GM21526 (cell line): ENCODE results near the gene IFRD1.
"Not testable (repeated sequence)": the region's sequence is repeated elsewhere in the genome, so short reads cannot be mapped to it uniquely, and the experiment has no call there.

Source experiments
- ATAC-seq: cut with Tn5 transposase; IDR thresholded peaks from one replicate; pipeline ENCODE4 v1.9.1; 2021; ENCODE audit warnings: moderate library complexity; ENCODE audit not compliant: unreplicated experiment, low FRiP score

IFRD1 gene

GRCh38 chr7:112439476-112439875 is 10.8 kb upstream of the IFRD1 start:
- no peak for ATAC-seq

GRCh38 chr7:112442210-112442609 is 8.1 kb upstream of the IFRD1 start:
- no peak for ATAC-seq

- no peak for ATAC-seq
These were observed 5.8 kb upstream of the IFRD1 start for GRCh38 chr7:112444505-112444904.

- no peak for ATAC-seq
These were observed 3.8 kb upstream of the IFRD1 start for GRCh38 chr7:112446431-112446830.

GRCh38 chr7:112447406-112447805 is 2.9 kb upstream of the IFRD1 start:
- ATAC-seq = no peak

- ATAC-seq = no peak
These were observed 1.9 kb upstream of the IFRD1 start for GRCh38 chr7:112448381-112448780.

DNA sequence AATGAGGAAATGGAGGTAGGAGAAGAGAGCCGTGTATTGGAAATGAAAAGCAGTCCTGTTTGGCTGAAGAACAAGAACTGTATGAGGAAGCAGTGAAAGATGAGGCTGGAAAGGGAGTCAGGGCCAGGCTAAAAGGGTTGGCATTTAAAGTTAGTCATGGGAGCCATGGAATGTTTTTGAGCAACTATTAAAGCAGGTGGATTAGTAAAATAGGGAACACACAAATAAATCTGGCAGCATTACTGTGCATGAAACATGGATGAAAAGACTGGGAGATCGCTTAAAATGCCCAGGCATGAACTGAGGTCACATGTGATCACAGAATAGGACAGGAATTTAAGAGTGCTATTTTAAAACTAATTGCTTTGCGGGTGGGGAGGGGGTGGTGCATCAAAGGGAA is 1.4 kb upstream of the IFRD1 start:
- no peak for ATAC-seq

- ATAC-seq = no peak
These were observed 907 bp upstream of the IFRD1 start for GRCh38 chr7:112449353-112449752.

- peak; percentile 85 for ATAC-seq
These were observed 824 bp downstream of the IFRD1 start for GRCh38 chr7:112450807-112451761.

DNA sequence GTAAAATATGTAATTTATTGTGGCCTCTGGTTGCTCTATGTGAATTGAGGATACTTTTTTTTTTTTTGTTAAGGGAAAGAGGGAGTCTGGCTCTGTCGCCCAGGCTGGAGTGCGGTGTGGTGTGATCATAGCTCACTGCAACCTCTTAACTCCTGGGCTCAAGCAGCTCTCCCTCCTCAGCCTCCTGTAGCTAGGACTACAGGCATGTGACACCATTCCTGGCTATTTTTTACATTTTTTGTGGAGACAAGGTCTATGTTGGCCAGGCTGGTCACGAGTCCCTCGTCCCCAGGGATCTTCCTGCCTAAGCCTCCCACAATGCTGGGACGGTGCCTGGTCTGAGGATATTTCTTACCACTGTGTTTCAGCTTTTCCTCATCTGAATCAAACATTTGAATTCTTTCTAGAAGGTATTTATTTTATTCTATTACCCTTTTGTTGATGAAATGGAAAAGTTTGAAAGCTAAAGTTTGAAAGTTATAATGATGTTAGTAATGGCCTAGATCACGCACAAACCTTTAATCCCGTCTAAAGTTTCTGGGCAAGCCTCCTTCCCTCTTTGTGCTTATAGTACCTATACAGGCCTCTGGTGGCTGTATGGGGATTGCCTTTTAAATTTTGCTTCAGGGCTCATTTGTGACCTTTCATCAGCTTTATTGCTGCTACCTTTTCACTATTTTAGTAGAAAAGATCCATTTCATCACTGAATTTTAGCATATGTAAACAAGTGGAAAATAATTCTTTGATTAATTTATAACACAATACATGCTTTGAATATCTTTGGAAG is 2.0 kb downstream of the IFRD1 start:
- no peak for ATAC-seq

DNA sequence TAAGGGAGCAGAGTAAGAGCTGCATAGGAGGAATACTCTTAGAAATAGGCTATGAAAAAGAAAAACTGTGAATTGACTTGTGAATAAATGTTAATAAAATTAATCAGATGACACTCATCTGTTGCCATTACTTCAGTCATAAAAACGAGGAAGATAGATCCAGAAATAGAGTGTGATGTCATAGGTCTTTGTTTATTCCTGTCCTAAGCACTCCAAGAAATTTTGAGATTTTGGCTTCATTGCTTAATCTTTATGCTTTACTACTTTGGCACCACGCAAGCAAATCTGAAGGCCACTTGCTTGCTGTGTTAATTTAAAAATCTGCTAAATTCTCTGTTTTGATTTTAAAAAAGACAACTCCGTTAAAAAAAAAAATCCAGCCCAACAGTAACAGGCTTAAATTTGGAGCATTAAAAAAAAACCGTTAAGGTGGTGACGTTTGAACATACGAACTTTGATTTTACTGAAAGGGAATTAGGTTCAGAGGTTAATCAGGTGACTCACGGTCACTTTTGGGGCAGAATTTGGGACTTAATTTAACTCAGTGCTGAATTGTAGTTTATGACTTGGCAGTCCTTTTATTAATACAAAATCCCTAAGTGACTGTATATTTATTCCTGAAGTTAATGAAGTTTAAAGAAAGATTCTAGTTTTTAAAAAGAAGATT is 3.4 kb downstream of the IFRD1 start:
- ATAC-seq = no peak

DNA sequence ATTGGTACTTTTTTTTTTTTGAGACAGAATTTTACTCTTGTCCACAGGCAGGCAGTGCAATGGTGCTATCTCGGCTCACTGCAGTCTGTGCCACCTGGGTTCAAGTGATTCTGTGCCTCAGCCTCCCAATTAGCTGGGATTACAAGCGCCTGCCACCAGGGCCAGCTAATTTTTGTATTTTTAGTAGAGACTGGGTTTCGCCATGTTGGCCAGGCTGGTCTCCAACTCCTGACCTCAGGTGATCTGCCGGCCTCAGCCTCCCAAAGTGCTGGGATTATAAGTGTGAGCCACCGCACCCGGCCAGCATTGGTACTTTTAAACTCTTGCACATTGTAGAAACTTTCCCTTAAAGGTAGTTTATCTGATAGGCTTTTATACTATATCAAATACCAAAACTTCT is 3.9 kb downstream of the IFRD1 start:
- ATAC-seq = not testable (repeated sequence)

- no peak for ATAC-seq
These were observed 9.4 kb downstream of the IFRD1 start for GRCh38 chr7:112459645-112460044.

GRCh38 chr7:112462236-112462635 is 12.0 kb downstream of the IFRD1 start:
- ATAC-seq = no peak

GRCh38 chr7:112467867-112468266 is 17.6 kb downstream of the IFRD1 start:
- no peak for ATAC-seq

- no peak for ATAC-seq
These were observed 19.9 kb downstream of the IFRD1 start for GRCh38 chr7:112470194-112470593.

DNA sequence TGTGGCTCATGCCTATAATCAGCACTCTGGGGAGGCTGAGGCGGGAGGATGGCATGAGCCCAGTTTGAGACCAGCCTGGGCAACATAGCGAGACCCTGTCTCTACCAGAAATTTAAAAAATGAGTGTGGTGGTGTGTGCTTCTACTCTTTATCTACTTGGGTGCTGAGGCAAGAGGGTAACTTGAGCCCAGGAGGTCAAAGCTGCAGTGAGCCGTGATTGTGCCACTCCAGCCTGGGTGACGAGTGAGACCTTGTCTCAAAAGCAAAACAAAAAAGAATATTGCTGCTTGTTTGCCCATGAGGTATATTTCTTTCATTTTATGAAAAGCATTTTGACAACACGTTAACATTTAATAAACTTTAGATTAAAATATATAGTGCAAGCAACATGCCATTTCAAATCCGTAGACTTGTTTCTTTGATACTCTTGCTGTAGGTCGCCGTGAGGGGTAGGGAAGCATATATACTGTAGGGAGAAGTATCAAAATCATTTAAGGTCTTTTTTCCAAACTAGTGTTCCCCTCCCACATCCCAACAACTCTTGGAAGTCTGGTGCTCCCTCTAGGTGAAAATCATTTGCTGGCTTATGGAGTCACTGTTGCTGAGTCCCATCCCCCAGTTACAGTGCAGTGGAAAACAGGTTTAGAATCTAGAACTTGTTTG is 26.3 kb downstream of the IFRD1 start:
- no peak for ATAC-seq

GRCh38 chr7:112481121-112481736 is 31.0 kb downstream of the IFRD1 start:
- no peak for ATAC-seq

DNA sequence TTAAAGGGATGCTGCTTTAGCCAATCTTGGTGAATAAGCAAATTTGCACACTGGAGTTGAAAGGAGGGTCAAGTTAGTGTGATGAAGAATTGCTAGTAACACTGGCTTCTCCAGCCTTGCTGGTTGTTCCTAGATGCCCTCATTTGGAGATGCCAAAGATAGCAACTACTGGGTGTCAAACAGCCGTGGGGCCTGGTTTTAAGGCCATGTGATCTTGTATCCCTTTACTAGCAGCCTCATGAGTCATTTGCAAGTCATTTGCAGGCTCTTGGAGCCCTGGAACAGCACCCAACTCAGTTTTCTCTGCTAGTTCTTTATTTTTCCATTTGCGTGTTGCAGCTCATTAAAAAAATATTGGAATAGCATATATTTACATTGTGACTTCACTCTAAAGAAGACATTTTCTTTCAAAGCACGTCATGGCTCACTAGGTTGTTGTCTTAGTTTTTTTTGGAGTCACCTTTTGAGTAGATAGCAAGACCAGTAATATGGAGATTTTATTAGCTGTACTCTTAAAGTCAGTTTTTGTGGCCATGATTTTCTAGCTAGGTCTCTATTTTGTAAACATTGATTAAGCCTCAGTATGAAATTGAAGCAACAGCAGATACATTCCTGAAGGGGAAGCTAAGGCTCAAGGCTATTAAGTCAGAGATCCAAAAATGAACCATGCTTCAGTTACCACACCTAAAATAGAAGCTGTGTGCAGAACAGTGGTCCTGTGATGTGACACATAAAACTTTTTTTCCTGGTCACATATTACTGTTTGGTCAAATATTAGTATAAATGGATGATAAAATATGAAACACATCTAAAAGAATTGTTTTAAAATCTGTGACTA is 31.8 kb downstream of the IFRD1 start:
- no peak for ATAC-seq
